ACC112 (cell line): ENCODE measurements around the gene HINT2.

ENCODE experiments used
- H2AFZ ChIP-seq: fragments of 200-600 bp; sonication (generic); one replicate; pipeline ENCODE4 v1.6.0; 2017; ENCODE audit warnings: antibody characterized with exemption, low read length; ENCODE audit not compliant: unreplicated experiment
- H3K27ac ChIP-seq: fragments of 200-600 bp; sonication (generic); 2 replicates; pipeline ENCODE4 v1.5.1; 2014; ENCODE audit warnings: low read depth, mild to moderate bottlenecking, antibody characterized with exemption, low read length, moderate library complexity
- H3K27me3 ChIP-seq: fragments of 200-600 bp; sonication (generic); 2 replicates; pipeline ENCODE4 v1.6.1; 2014; ENCODE audit warnings: mild to moderate bottlenecking, antibody characterized with exemption, low read length, moderate library complexity, mixed read lengths; ENCODE audit not compliant: insufficient read depth
- H3K36me3 ChIP-seq: fragments of 200-600 bp; sonication (generic); 2 replicates; pipeline ENCODE4 v1.6.1; 2016; ENCODE audit warnings: mild to moderate bottlenecking, antibody characterized with exemption, low read length, moderate library complexity, mixed read lengths; ENCODE audit not compliant: insufficient read depth
- H3K4me1 ChIP-seq: fragments of 200-600 bp; sonication (generic); one replicate; pipeline ENCODE4 v1.6.1; 2016; ENCODE audit warnings: low read length, mixed read lengths; ENCODE audit not compliant: insufficient read depth, unreplicated experiment, control insufficient read depth
- H3K4me3 ChIP-seq: fragments of 200-600 bp; sonication (generic); 2 replicates; pipeline ENCODE4 v1.5.1; 2014; ENCODE audit warnings: mild to moderate bottlenecking, low read depth, low read length
- H3K79me2 ChIP-seq: fragments of 200-600 bp; sonication (generic); one replicate; pipeline ENCODE4 v1.6.0; 2016; ENCODE audit warnings: low read length; ENCODE audit not compliant: control insufficient read depth, unreplicated experiment, insufficient read depth

Gene HINT2

GRCh38 chr9:35839926-35840325 lies 25.1 kb upstream of the HINT2 start:
- no peak overlapping the region for H3K27ac ChIP-seq
- H3K4me3 ChIP-seq: no peak overlapping the region
- H3K79me2 ChIP-seq: no peaks in the 10 kb centered on the region

GRCh38 chr9:35836595-35836994 lies 21.8 kb upstream of the HINT2 start:
- Histone ChIP-seq H3K36me3 (no peaks in the 10 kb centered on the region), H3K4me3 (no peak overlapping the region), H3K27me3 (no peaks in the 10 kb centered on the region), H2AFZ (no peak overlapping the region), H3K27ac (no peak overlapping the region), H3K79me2 (no peaks in the 10 kb centered on the region), H3K4me1 (peaks cover 6% of the 10 kb centered on the region)

More at GRCh38 chr9:35839926-35840325, 25.1 kb upstream of the HINT2 start:
- H2AFZ ChIP-seq: no peak overlapping the region
- peaks cover 20% of the 10 kb centered on the region for H3K4me1 ChIP-seq
- H3K27me3 ChIP-seq: no peaks in the 10 kb centered on the region
- H3K36me3 ChIP-seq: no peaks in the 10 kb centered on the region

- H3K4me3 ChIP-seq: no peak overlapping the region
- H3K4me1 ChIP-seq: peaks cover 6% of the 10 kb centered on the region
- H3K36me3 ChIP-seq: no peaks in the 10 kb centered on the region
- H2AFZ ChIP-seq: no peak overlapping the region
- H3K79me2 ChIP-seq: no peaks in the 10 kb centered on the region
- H3K27me3 ChIP-seq: no peaks in the 10 kb centered on the region
- no peak overlapping the region for H3K27ac ChIP-seq
Observed at GRCh38 chr9:35835766-35836165, 20.9 kb upstream of the HINT2 start.

GRCh38 chr9:35835216-35835632 lies 20.4 kb upstream of the HINT2 start:
- Histone ChIP-seq H3K4me3 (no peak overlapping the region), H3K36me3 (no peaks in the 10 kb centered on the region), H3K27me3 (no peaks in the 10 kb centered on the region), H3K4me1 (peaks cover 6% of the 10 kb centered on the region), H2AFZ (no peak overlapping the region), H3K27ac (no peak overlapping the region), H3K79me2 (no peaks in the 10 kb centered on the region)

- Histone ChIP-seq H2AFZ (no peak overlapping the region), H3K4me3 (no peak overlapping the region), H3K4me1 (peaks cover 12% of the 10 kb centered on the region), H3K36me3 (no peaks in the 10 kb centered on the region), H3K27me3 (no peaks in the 10 kb centered on the region), H3K27ac (no peak overlapping the region), H3K79me2 (no peaks in the 10 kb centered on the region)
Observed at GRCh38 chr9:35834260-35835215, 19.7 kb upstream of the HINT2 start.

GRCh38 chr9:35832814-35833213 lies 18.0 kb upstream of the HINT2 start:
- Histone ChIP-seq H3K79me2 (no peaks in the 10 kb centered on the region), H3K27ac (no peak overlapping the region), H3K27me3 (no peaks in the 10 kb centered on the region), H3K36me3 (no peaks in the 10 kb centered on the region), H2AFZ (no peak overlapping the region), H3K4me3 (no peak overlapping the region), H3K4me1 (peaks cover 12% of the 10 kb centered on the region)

GRCh38 chr9:35831040-35831439 lies 16.2 kb upstream of the HINT2 start:
- no peak overlapping the region for H3K4me3 ChIP-seq
- no peaks in the 10 kb centered on the region for H3K36me3 ChIP-seq
- peaks cover 19% of the 10 kb centered on the region for H3K4me1 ChIP-seq
- H3K79me2 ChIP-seq: no peaks in the 10 kb centered on the region
- H3K27ac ChIP-seq: no peak overlapping the region
- no peak overlapping the region for H2AFZ ChIP-seq
- no peaks in the 10 kb centered on the region for H3K27me3 ChIP-seq

GRCh38 chr9:35829764-35830096 lies 14.9 kb upstream of the HINT2 start:
- H3K27me3 ChIP-seq: no peaks in the 10 kb centered on the region
- H3K4me3 ChIP-seq: peak overlapping the region; percentile 82
- H3K79me2 ChIP-seq: no peaks in the 10 kb centered on the region
- peak overlapping the region; percentile 97 for H2AFZ ChIP-seq
- no peak overlapping the region for H3K27ac ChIP-seq
- H3K4me1 ChIP-seq: peaks cover 19% of the 10 kb centered on the region
- H3K36me3 ChIP-seq: no peaks in the 10 kb centered on the region

- Histone ChIP-seq H2AFZ (peak within 1 kb of the TSS; percentile 97), H3K27ac (peak within 1 kb of the TSS; percentile 30; the same call in 1 of the 2 replicates), H3K27me3 (no peaks in the 10 kb centered on the region), H3K4me3 (peak within 1 kb of the TSS; percentile 82), H3K4me1 (peaks cover 19% of the 10 kb centered on the region), H3K79me2 (no peaks in the 10 kb centered on the region), H3K36me3 (no peaks in the 10 kb centered on the region)
Observed at GRCh38 chr9:35829084-35829763, 14.4 kb upstream of the HINT2 start, which contains the start of gene TMEM8B. TSS of gene TMEM8B (plus strand) at chr9:35829228. CDS start at chr9:35829448, 220 bp downstream.

- H3K27me3 ChIP-seq: no peaks in the 10 kb centered on the region
- no peaks in the 10 kb centered on the region for H3K79me2 ChIP-seq
- H3K36me3 ChIP-seq: no peaks in the 10 kb centered on the region
- H3K4me1 ChIP-seq: peaks cover 17% of the 10 kb centered on the region
- peak within 1 kb of the TSS; percentile 82 for H3K4me3 ChIP-seq
- H3K27ac ChIP-seq: peak within 1 kb of the TSS; percentile 30; the same call in 1 of the 2 replicates
- H2AFZ ChIP-seq: peak within 1 kb of the TSS; percentile 97
Observed at GRCh38 chr9:35828716-35829083, 13.9 kb upstream of the HINT2 start, which contains the start of gene FAM221B. TSS of gene FAM221B (minus strand) at chr9:35828732. CDS start at chr9:35826161, 2,571 bp downstream.
